GM12892 (cell line): ENCODE results near the gene GLDC.

Experiments
- DNase-seq: peaks from one replicate; pipeline ENCODE4 v3.0.0; 2011; ENCODE audit not compliant: insufficient read length
- FAIRE-seq: peaks from 2 replicates; lab custom pipeline; 2011; peaks lifted over from hg19 to GRCh38; lab: Jason Lieb, UNC
- POLR2A ChIP-seq: IDR thresholded peaks from 2 replicates; pipeline ENCODE4 v1.6.1; 2011; ENCODE audit warnings: low read depth, low read length, control low read depth
- POLR2AphosphoS5 ChIP-seq: IDR thresholded peaks from 2 replicates; pipeline ENCODE4 v1.6.1; 2011; ENCODE audit warnings: low read depth, low read length, control low read depth
- TAF1 ChIP-seq: IDR thresholded peaks from 2 replicates; pipeline ENCODE4 v1.6.1; 2011; ENCODE audit warnings: low read depth, mild to moderate bottlenecking, control low read depth, low read length, borderline replicate concordance

Gene GLDC

DNA sequence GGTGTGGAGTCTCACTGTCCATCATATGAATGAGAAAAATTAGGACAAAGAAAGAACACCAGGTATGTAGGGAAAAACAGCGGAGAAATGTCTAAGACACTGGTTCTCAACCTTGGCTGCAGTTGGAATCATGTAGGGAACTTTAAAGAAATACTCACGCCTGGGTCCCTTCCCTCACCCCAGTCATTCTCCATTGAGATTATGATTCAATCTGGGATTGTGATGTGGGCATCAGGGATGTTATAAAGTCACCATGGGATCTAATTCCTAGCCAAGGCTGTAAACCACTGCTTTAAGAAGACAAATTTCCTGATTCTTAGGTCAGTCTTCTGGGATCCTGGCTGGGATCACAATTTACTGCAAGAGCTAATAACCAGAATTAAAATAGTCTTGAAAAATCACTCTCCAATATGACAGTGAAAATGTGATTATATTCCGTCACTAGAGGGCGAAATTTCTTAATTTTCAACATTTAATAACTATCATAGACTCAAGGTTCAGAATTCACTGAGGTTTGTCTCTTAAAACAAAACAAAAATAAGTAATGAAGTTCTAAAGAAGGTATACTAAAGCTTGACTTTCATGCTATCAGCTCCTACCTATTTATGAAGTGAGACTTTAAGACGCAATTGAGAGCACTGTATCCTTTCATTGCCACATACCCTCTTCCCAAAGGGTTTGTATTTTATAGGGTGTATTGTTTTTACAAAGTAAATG, 60.5 kb downstream of the GLDC start:
- TF ChIP-seq POLR2AphosphoS5: no peak
- TF ChIP-seq POLR2A: no peak
- TF ChIP-seq TAF1: no peak
- FAIRE-seq (peak; percentile 91), DNase-seq (no peak)

DNA sequence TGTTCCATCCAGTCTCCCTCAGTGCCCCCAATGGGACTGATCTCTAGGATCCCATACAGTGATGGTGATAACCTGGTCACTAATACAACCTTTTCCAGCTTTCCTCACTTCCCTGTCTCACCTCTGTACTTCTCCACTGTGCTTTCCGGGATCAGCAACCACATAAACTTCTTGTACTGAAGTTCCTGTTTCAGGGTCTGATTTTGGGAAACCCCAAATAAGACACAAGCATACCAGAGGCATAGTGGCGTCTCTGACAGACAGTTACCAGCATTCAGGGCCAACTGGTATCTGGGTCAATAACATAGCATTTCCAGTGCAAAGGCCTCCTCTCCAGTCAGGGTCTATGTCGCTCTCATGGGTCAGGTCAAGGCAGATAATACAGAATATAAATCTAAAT, 64.3 kb downstream of the GLDC start:
- no peak for FAIRE-seq

DNA sequence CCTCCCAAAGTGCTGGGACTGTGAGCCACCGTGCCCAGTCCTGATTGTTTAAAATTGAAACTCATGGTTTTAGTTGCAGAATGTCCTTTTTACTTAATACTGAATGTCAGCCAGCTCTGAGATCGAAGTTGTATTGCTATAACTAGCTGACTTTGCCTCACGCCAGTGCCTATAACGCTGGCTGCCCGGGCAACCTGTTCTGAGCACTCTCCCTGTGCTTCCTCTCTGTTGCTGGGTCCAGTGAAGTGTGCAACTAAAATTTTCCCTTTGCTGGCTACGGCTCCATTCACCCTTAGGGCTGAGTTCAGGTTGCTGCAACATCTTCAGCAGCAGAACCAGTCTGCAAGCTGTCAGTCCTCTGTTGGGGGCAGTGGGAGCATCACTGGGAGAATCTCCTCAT, 65.9 kb downstream of the GLDC start:
- TF ChIP-seq POLR2AphosphoS5 (no peak), POLR2A (no peak), TAF1 (no peak)
- FAIRE-seq (peak; percentile 56), DNase-seq (no peak)

More for the DNA sequence above, 64.3 kb downstream of the GLDC start:
- no peak for DNase-seq
- no peak for TF ChIP-seq POLR2AphosphoS5
- TF ChIP-seq POLR2A: no peak
- TF ChIP-seq TAF1: no peak

DNA sequence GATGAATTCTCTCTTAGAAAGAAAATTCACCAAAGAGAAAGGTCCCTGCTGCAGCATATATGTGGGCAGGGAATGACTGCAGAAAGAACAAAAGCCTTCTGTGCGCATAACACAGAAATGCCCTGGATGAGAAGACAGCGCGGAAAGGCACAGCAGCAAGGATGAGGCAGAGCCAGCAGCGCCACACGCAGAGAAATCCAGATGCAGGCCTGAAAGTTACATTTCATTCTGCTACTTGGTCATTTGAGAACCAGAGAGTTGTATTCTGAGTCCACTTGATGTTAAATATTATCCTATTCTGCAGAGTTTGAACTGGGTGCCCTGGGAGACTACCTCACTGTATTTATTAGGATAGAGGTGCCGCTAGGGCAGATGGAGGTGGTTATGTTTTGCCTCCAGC, 68.5 kb downstream of the GLDC start:
- no peak for TF ChIP-seq POLR2A
- no peak for TF ChIP-seq TAF1
- TF ChIP-seq POLR2AphosphoS5: no peak
- no peak for FAIRE-seq
- DNase-seq: no peak

DNA sequence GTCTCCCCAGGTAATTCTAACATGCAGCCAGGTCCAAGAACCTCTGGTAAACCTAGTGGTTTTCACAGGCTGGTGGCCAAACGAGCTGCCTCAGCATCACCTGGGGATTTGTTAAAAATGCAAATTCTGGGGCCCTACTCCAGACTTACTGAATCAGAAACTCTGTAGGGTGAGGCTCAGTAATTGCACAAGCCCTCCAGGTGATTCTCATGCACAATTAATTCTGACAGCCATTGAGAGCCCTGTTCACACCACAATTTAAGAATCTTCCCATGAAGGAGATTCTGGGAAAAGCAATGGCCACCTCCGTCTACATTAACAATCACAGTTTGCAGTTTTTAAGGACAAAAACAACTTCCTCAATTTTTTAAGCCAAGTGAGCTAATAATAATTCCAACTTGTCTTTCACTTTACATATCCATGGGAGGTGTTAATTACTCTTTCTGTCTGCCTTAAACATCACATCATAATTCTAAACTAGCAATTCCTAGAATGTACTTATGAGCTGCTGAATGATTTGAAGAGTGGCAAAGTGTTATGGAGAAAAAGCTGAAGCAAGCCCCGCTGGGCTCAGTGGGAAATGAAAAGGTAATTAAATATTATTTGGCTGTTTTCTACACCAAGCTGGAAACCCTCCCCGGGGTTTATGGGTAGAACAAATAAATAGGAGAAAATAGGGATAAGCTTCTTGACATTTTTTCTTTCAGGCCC, 70.0 kb downstream of the GLDC start:
- TF ChIP-seq POLR2A (no peak), TAF1 (no peak), POLR2AphosphoS5 (no peak)
- peak; percentile 87 for FAIRE-seq
- no peak for DNase-seq

- no peak for FAIRE-seq
- no peak for DNase-seq
- TF ChIP-seq POLR2A (no peak), TAF1 (no peak), POLR2AphosphoS5 (no peak)
These were observed 78.4 kb downstream of the GLDC start for GRCh38 chr9:6567140-6567591.

DNA sequence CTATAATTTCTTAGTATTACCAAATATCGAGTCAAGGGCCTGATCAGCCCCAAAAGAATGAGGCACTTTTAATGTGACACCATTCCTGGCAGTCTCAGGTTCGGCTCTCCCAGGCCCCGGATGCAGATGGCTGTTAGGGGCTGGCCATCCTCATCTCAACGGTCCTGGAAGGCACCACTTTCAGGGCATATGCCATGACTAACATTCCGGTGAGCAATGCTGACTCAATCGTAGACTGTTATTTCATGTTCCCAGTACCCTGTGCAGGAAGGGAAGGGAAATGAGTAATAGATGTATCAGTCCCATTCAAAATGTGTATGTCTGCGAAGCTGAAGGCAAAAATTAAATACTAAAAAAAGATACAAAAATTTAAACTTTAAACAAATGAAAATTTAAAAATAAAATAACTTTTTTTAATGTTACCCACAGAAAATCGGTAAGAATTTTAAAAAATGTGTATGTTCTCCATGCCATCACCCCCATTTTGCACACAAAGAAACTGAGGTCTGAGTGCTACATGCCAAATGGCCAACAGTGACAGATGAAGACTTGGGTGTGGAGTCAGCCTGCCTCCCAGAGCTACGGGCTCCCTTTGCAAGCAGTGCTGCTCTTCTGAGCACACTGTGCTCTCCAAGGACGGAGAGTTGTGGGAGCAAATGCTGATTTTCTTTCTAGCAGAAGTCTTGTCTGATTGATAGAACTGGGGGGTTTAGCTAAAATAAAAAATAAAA, 79.0 kb downstream of the GLDC start:
- TF ChIP-seq TAF1: no peak
- no peak for TF ChIP-seq POLR2AphosphoS5
- TF ChIP-seq POLR2A: no peak
- FAIRE-seq: no peak
- no peak for DNase-seq

GRCh38 chr9:6565312-6565711, 80.2 kb downstream of the GLDC start:
- TF ChIP-seq TAF1: no peak
- no peak for TF ChIP-seq POLR2AphosphoS5
- DNase-seq (no peak), FAIRE-seq (no peak)

DNA sequence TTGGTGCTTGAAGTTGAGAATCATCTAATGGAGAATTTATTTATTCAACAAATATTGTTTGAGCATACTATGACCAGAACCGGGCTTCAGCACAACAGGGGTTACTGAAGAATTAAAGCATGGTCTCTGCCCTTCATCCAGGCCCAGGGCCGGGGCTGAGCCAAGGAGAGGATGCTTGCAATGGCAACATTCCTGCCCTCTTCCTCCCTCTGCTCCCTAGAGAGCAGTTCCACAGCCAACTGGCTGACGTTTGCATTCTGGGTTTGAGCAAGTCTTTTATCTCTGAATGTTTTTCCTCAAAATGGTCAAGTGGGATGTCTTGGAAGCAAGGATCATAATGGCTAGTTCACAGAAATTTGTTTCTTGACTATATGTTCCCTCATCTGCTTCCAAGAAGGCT, 80.7 kb downstream of the GLDC start:
- DNase-seq (no peak), FAIRE-seq (no peak)
- TF ChIP-seq POLR2A (no peak), POLR2AphosphoS5 (no peak), TAF1 (no peak)

DNA sequence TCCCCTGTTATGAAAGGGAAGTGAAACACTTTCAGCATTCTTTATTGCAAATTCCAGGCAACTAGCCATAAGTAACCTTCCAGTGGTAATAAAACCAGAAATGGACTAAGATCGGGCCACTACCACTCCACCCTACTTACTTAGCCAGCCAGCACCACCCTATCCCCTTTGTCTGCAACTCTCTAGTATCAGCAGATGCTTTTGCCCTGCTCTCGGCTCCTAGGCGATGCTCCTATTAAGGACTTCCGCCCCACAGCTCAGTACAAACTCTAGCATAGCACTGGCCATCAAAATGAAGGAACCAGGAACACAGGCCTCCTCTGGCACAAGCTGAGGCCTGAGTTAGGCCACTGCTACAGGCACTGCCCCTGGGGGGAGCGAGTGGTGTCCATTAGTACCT, 81.2 kb downstream of the GLDC start:
- TF ChIP-seq POLR2AphosphoS5 (no peak), POLR2A (no peak), TAF1 (no peak)
- FAIRE-seq (no peak), DNase-seq (no peak)

DNA sequence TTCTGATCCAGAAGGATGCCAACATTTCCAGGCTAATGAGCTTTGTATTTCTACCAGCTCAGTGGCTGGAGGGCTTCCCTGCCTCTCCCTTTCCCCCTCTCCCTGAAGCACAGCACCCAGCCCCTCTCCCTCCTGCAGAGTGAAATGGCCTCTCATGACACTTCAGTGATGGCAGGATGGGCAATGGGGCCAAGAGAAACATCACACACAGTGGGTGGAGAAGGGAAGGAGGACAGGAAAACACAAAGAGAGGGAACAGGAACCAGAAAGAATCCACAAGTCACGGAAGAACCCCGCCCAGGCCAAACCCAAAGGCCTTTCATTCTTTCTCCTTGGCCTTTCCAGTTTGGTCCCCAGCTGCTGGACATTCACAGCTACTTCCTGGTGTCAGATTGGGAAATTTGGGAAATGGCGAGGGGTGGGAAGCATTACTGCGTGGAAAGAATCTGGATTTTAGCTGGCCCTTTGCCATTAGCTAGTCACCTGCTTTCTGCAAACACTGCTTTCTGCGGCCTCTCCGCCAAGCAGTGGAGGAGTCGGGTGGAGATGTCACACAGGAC, 82.6 kb downstream of the GLDC start:
- TF ChIP-seq POLR2AphosphoS5 (no peak), POLR2A (no peak), TAF1 (no peak)
- no peak for DNase-seq
- FAIRE-seq: no peak
